ENCODE results near the gene RPLP1.

- no peak for TF ChIP-seq ZNF112 (tag by site-specific recombination; IDR thresholded peaks at IDR 0.05)
- no peak for TF ChIP-seq TRIM28 (IDR thresholded peaks at IDR 0.05; ENCODE audit: borderline replicate concordance, low read length)
- no peak for TF ChIP-seq KLF7 (tag by site-specific recombination; IDR thresholded peaks at IDR 0.05; ENCODE audit: borderline replicate concordance)
- TF ChIP-seq ZNF830 (tag by site-specific recombination; IDR thresholded peaks at IDR 0.05; ENCODE audit: low read depth): no peak
- no peak for TF ChIP-seq ZNF600 (tag by site-specific recombination; IDR thresholded peaks at IDR 0.05)
- no peak for TF ChIP-seq CTCF (tag by site-specific recombination; IDR thresholded peaks at IDR 0.05)
Observed at GRCh38 chr15:69439623-69440022, 13.0 kb upstream of the RPLP1 start.

Measured in HEK293 (cell line).